BE2C (cell line): ENCODE measurements around the gene CDRT4.

Source experiments
- DNase-seq: peaks from one replicate; pipeline ENCODE4 v3.0.0-alpha.2; 2020
- H3K27me3 ChIP-seq: fragments of 250-450 bp; sonication (Bioruptor Pico); 2 replicates; pipeline ENCODE4 v1.5.1; 2020; ENCODE audit warnings: mild to moderate bottlenecking
- H3K36me3 ChIP-seq: fragments of 250-450 bp; sonication (Bioruptor Pico); 2 replicates; pipeline ENCODE4 v1.5.1; 2020; ENCODE audit warnings: mild to moderate bottlenecking
- H3K4me1 ChIP-seq: fragments of 250-450 bp; sonication (Bioruptor Pico); 2 replicates; pipeline ENCODE4 v1.5.1; 2020
- H3K4me3 ChIP-seq: 2 replicates; pipeline ENCODE4 v1.5.1; 2011; ENCODE audit warnings: low read depth, low read length
- H3K9me3 ChIP-seq: fragments of 250-450 bp; sonication (Bioruptor Pico); 2 replicates; pipeline ENCODE4 v1.5.1; 2020
- TF ChIP-seq, protein P1 (sequence below): IDR thresholded peaks from 2 replicates; pipeline ENCODE4 v1.5.1; 2012; ENCODE audit warnings: mild to moderate bottlenecking, low read depth, low read length

Gene CDRT4

DNA sequence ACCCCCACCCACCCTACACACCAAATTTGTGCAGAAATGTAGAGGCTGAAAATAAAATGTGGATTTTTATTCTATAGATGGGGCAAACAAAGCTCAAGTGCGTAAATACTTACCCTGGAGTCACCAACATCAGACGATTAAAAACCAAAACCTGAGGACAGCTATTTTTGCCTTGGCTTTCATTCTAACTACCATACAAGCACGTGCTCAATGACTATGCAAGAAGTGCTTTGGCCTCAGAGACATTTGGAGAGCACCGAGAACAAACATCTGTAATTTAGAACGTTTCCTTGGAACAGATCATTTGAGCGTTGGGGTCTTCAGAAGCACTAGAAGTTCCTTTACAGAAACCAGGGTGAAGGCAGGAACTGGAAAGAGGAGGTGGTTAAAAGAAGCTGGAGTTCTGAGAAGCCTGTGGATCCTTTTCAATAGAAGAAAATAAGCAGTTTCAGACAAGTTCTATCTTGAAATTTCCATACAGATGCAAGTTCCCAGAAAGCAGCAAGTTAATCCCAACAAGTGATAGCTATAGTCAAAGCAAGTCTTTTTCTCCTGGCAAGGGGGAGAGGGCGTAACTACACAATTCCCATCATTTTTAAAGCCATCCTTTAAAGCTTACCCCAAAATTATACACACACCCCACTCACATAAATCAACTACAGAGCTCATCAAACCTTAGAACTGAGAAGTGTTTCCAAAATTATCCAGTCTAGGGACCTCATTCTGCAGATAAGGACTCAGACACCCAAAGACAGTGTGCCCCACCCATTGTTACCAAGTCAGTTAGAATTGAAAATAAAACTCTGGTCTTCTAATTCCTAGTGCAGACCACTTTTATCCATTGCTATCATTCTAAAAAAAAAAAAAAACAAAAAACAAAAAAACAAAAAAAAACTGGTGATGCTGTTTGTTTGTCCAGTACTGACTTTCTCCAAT lies 29.6 kb upstream of the CDRT4 start:
- H3K4me3 ChIP-seq: no peak overlapping the region
- TF ChIP-seq, protein P1, sequence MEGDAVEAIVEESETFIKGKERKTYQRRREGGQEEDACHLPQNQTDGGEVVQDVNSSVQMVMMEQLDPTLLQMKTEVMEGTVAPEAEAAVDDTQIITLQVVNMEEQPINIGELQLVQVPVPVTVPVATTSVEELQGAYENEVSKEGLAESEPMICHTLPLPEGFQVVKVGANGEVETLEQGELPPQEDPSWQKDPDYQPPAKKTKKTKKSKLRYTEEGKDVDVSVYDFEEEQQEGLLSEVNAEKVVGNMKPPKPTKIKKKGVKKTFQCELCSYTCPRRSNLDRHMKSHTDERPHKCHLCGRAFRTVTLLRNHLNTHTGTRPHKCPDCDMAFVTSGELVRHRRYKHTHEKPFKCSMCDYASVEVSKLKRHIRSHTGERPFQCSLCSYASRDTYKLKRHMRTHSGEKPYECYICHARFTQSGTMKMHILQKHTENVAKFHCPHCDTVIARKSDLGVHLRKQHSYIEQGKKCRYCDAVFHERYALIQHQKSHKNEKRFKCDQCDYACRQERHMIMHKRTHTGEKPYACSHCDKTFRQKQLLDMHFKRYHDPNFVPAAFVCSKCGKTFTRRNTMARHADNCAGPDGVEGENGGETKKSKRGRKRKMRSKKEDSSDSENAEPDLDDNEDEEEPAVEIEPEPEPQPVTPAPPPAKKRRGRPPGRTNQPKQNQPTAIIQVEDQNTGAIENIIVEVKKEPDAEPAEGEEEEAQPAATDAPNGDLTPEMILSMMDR: no peak
- DNase-seq: no peak

DNA sequence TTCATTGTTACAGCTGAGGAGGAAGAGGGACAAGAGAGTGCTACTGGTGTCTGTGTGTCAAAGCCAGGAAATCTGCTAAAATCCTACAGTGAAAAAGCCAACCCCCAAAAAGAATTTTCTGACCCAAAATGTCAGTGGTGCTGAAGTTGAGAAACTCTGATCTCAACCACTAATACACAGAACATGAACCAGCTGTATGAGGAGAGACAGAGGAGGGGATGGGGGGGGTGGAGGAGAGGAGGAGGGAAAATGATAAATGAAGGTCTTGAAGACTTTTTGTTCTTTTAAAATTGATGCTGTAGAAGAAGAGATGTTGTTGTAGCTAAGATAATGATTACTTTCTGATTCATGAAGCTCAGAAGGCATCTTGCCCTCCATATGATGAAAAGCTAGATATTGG lies 27.4 kb upstream of the CDRT4 start:
- no peak for DNase-seq
- H3K4me3 ChIP-seq: no peak overlapping the region
- H3K27me3 ChIP-seq: no peaks in the 10 kb centered on the region
- no peaks in the 10 kb centered on the region for H3K9me3 ChIP-seq
- H3K4me1 ChIP-seq: no peaks in the 10 kb centered on the region
- no peaks in the 10 kb centered on the region for H3K36me3 ChIP-seq
- TF ChIP-seq, protein P1: no peak

More for the DNA sequence above, 29.6 kb upstream of the CDRT4 start:
- Histone ChIP-seq H3K27me3 (no peaks in the 10 kb centered on the region), H3K4me1 (no peaks in the 10 kb centered on the region), H3K9me3 (no peaks in the 10 kb centered on the region), H3K36me3 (no peaks in the 10 kb centered on the region)

DNA sequence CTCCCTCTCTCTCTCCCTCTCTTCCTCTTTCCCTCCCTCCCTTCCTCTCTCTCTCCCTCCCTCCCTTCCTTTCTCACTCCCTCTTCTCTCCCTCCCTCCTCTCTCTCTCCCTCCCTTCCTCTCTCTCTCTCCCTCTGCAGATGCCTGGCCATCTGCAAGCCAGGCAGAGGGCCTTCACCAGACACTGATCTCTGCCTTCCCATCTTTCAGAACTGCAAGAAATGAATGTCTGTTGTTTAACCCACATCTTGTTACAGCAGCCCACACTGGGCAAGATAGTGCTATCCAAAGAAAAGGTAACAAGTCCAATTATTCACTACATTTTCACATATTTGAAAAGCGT lies 26.2 kb upstream of the CDRT4 start:
- Histone ChIP-seq H3K27me3 (no peaks in the 10 kb centered on the region), H3K4me3 (no peak overlapping the region), H3K4me1 (no peaks in the 10 kb centered on the region), H3K36me3 (no peaks in the 10 kb centered on the region), H3K9me3 (no peaks in the 10 kb centered on the region)
- TF ChIP-seq, protein P1: no peak
- no peak for DNase-seq

DNA sequence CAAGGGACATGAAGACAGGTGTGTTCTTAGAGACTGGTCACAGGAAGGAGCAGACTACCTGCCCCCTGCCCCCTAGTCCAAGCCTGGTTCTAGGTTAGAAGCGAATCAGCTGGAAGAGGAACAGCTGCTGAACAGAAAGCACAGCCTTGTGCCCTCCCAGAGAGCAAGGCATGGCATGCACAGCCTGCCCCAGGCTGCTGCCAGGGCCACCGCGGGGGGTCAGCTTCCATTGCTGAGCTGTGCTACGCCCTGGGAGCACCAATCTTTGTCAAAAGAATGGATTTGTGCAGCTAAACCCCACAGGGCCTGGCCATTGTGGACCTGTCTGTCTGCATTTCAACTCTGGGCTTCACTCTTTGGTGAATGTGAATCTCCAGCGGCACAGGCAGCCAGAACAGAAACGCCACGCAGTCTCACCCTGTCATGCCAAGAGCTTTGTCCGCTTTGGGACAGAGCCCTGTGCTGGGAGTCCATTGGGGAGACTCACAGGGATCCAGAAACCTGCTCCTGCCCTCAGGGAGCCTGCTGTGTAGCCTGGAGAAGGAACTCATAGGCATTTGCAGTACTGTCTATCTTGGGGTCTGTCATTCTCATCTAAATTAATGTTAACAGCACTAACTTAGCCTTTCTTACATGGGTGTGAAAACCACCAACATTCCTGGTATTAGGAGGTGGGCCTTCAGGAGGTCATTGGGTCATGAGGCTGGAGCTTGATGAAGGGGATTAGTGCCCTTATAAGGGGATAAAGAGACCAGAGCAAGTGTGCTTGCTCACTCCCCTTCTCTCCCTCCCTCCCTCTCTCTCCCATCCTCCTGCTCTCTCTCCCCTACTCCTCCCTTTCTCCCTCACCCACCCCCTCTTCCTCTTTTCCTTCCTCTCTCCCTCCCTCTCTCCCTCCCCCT lies 25.6 kb upstream of the CDRT4 start:
- H3K36me3 ChIP-seq: no peaks in the 10 kb centered on the region
- DNase-seq: no peak
- no peaks in the 10 kb centered on the region for H3K9me3 ChIP-seq
- H3K4me3 ChIP-seq: no peak overlapping the region
- H3K4me1 ChIP-seq: no peaks in the 10 kb centered on the region
- no peaks in the 10 kb centered on the region for H3K27me3 ChIP-seq
- TF ChIP-seq, protein P1: no peak

DNA sequence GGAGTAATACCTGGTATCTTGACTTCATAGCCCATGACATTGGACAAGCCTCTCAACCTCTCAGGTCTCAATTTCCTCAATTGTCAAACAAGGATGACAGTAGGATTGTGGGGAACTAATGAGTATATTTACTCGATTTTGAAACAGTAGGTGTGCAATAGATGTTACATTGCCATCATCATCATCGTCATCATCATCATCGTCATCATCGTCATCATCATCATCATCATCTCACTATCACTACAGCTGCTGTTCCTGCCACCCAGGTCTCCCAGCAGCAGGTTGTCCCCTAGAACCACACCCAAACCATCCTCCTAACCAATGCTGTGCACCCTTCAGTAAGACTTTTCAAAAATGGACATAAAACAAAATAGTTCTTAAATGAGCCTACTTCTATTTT lies 24.8 kb upstream of the CDRT4 start:
- no peak for DNase-seq
- Histone ChIP-seq H3K9me3 (no peaks in the 10 kb centered on the region), H3K27me3 (no peaks in the 10 kb centered on the region), H3K4me3 (no peak overlapping the region), H3K4me1 (no peaks in the 10 kb centered on the region), H3K36me3 (no peaks in the 10 kb centered on the region)
- TF ChIP-seq, protein P1: no peak
